Cardiac muscle cell (in vitro differentiated cells and primary cell): ENCODE measurements around the gene BRD3. TPM values are rescaled to one million over a fixed set of nuclear protein-coding genes. Genes with fewer than 3 reads are reported as not detected.
"Not testable (repeated sequence)": the region's sequence is repeated elsewhere in the genome, so short reads cannot be mapped to it uniquely, and the experiment has no call there.

Experiments
- DNase-seq, 2 donors: peaks; one replicate each; pipeline versions ENCODE4 v3.0.0 to v3.0.0-alpha.2; 2010 to 2017; ENCODE audit warnings: low read depth in 1 of 2, low spot score in 1 of 2
- H3K27ac ChIP-seq: fragments of 200-600 bp; sonication (generic); 2 replicates; pipeline ENCODE4 v1.5.1; 2016
- H3K27me3 ChIP-seq: fragments of 200-600 bp; sonication (generic); 2 replicates; pipeline ENCODE4 v1.6.0; 2016; ENCODE audit warnings: control low read depth
- H3K36me3 ChIP-seq: fragments of 200-600 bp; sonication (generic); 2 replicates; pipeline ENCODE4 v1.5.1; 2016; ENCODE audit warnings: control low read depth
- H3K4me1 ChIP-seq: fragments of 200-600 bp; sonication (generic); 2 replicates; pipeline ENCODE4 v1.8.1; 2017; ENCODE audit warnings: low read depth, mild to moderate bottlenecking, mixed run types
- H3K4me3 ChIP-seq: fragments of 200-600 bp; sonication (generic); 2 replicates; pipeline ENCODE4 v1.5.1; 2016; ENCODE audit warnings: mild to moderate bottlenecking
- H3K9me3 ChIP-seq: fragments of 200-600 bp; sonication (generic); 2 replicates; pipeline ENCODE4 v1.5.1; 2017; ENCODE audit warnings: low read depth, mild to moderate bottlenecking, control low read depth
- CTCF ChIP-seq: IDR thresholded peaks from 2 replicates; pipeline ENCODE4 v1.5.1; 2012; ENCODE audit warnings: low read depth, mild to moderate bottlenecking, low read length
- polyA plus RNA-seq: library from polyadenylated mRNA; unstranded; fragments of >200 nt; fragmentation: Nextera tagmentation; extraction: Ambion mirVana; gene quantifications from 2 replicates; pipeline ENCODE4 v1.2.1, GENCODE V29; 2016
- total RNA-seq: library from RNA; depleted of rRNA; stranded (reverse); fragments of >200 nt; gene quantifications from 2 replicates; pipeline ENCODE4 v1.2.3, GENCODE V29; 2016

The BRD3 gene
- total and polyA plus RNA-seq, 2 experiments from 2014 or later: 42.6 to 44.9 TPM

- no peaks in the 10 kb centered on the region for H3K9me3 ChIP-seq
- H3K36me3 ChIP-seq: no peaks in the 10 kb centered on the region
- peaks cover 5% of the 10 kb centered on the region for H3K4me1 ChIP-seq
- no peak for DNase-seq
- H3K27me3 ChIP-seq: no peaks in the 10 kb centered on the region
- no peak for TF ChIP-seq CTCF
- H3K4me3 ChIP-seq: no peak overlapping the region
- H3K27ac ChIP-seq: no peak overlapping the region
Measured at GRCh38 chr9:133989625-133990365, 78.0 kb downstream of the BRD3 start.

- DNase-seq, H3K4me3 ChIP-seq, H3K27ac ChIP-seq, H3K9me3 ChIP-seq, H3K27me3 ChIP-seq, H3K36me3 ChIP-seq, H3K4me1 ChIP-seq: not testable (repeated sequence)
Measured at GRCh38 chr9:133988771-133989170, 79.1 kb downstream of the BRD3 start.

- H3K36me3 ChIP-seq: no peaks in the 10 kb centered on the region
- no peaks in the 10 kb centered on the region for H3K9me3 ChIP-seq
- no peak overlapping the region for H3K4me3 ChIP-seq
- peaks cover 5% of the 10 kb centered on the region for H3K4me1 ChIP-seq
- no peaks in the 10 kb centered on the region for H3K27me3 ChIP-seq
- H3K27ac ChIP-seq: no peak overlapping the region
- no peak for TF ChIP-seq CTCF
- DNase-seq: no peak
Measured at GRCh38 chr9:133987946-133988665, 79.7 kb downstream of the BRD3 start.

- H3K27ac ChIP-seq: no peak overlapping the region
- no peaks in the 10 kb centered on the region for H3K36me3 ChIP-seq
- no peak overlapping the region for H3K4me3 ChIP-seq
- TF ChIP-seq CTCF: no peak
- no peak for DNase-seq
- no peaks in the 10 kb centered on the region for H3K9me3 ChIP-seq
- H3K4me1 ChIP-seq: peaks cover 5% of the 10 kb centered on the region
- H3K27me3 ChIP-seq: no peaks in the 10 kb centered on the region
Measured at GRCh38 chr9:133987446-133987788, 80.4 kb downstream of the BRD3 start.

- peaks cover 5% of the 10 kb centered on the region for H3K4me1 ChIP-seq
- no peaks in the 10 kb centered on the region for H3K36me3 ChIP-seq
- H3K9me3 ChIP-seq: no peaks in the 10 kb centered on the region
- no peaks in the 10 kb centered on the region for H3K27me3 ChIP-seq
- no peak overlapping the region for H3K27ac ChIP-seq
- DNase-seq: no peak
- no peak overlapping the region for H3K4me3 ChIP-seq
- TF ChIP-seq CTCF: no peak
Measured at GRCh38 chr9:133986774-133987445, 80.9 kb downstream of the BRD3 start.

- no peak for DNase-seq
- no peaks in the 10 kb centered on the region for H3K36me3 ChIP-seq
- no peak overlapping the region for H3K4me3 ChIP-seq
- H3K27ac ChIP-seq: no peak overlapping the region
- no peaks in the 10 kb centered on the region for H3K27me3 ChIP-seq
- H3K4me1 ChIP-seq: peaks cover 5% of the 10 kb centered on the region
- H3K9me3 ChIP-seq: no peaks in the 10 kb centered on the region
- TF ChIP-seq CTCF: no peak
Measured at GRCh38 chr9:133986061-133986460, 81.8 kb downstream of the BRD3 start.
